Loucy (cell line): Measurements from ENCODE around the gene CRHR1.

Experiments used
- EZH2phosphoT487 ChIP-seq: fragments of 200-600 bp; IDR thresholded peaks from 2 replicates; pipeline ENCODE4 v1.6.1; 2018; ENCODE audit warnings: antibody characterized with exemption, mild to moderate bottlenecking, moderate library complexity, borderline replicate concordance
- TF ChIP-seq, protein P1 (sequence below): fragments of 200-600 bp; sonication (generic); conservative IDR thresholded peaks from 2 replicates; pipeline ENCODE4 v1.5.1; 2014; ENCODE audit warnings: mild to moderate bottlenecking, antibody characterized with exemption, low read length

DNA sequence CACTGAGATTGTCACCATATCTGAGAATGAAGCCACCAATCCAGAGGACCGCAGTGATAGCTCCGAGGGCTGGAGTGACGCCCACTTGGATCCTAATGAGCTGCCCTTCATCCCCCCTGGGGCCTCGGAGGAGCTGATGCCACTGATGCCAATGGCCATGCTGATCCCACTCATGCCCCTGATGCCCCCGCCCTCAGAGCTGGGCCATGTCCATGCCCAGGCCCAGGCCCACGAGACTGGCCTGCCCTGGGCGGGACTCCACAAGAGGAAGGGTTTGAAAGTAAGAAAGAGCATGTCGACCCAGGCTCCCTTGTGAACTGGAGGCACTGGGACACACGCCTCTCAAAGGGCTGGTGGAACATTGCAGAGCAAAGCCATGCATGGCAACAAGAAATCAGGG is 62.5 kb downstream of the CRHR1 start:
- TF ChIP-seq, protein P1, sequence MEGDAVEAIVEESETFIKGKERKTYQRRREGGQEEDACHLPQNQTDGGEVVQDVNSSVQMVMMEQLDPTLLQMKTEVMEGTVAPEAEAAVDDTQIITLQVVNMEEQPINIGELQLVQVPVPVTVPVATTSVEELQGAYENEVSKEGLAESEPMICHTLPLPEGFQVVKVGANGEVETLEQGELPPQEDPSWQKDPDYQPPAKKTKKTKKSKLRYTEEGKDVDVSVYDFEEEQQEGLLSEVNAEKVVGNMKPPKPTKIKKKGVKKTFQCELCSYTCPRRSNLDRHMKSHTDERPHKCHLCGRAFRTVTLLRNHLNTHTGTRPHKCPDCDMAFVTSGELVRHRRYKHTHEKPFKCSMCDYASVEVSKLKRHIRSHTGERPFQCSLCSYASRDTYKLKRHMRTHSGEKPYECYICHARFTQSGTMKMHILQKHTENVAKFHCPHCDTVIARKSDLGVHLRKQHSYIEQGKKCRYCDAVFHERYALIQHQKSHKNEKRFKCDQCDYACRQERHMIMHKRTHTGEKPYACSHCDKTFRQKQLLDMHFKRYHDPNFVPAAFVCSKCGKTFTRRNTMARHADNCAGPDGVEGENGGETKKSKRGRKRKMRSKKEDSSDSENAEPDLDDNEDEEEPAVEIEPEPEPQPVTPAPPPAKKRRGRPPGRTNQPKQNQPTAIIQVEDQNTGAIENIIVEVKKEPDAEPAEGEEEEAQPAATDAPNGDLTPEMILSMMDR = no peak
- TF ChIP-seq EZH2phosphoT487 = no peak
